ENCODE results near the gene FRMD4A.

Gene FRMD4A

DNA sequence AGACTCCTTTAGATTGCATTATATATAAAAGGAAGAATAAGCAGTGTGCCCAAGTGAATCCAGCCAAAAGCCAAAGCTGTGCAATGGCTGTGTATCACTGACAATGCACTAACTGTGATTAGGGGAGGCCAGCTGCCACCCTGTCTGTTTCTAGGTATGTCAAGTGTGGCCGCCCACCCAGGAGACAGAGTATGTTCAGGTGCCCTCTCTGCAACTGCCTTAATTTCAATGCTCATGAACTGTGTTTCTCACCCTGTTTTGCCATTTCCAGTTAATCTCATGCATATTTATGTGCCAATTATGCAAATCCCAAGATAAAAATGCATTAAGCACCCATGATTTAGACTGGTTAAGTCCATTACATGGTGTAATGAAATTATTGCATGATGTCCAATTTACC, 159.4 kb downstream of the FRMD4A start:
- TF ChIP-seq, protein P1, sequence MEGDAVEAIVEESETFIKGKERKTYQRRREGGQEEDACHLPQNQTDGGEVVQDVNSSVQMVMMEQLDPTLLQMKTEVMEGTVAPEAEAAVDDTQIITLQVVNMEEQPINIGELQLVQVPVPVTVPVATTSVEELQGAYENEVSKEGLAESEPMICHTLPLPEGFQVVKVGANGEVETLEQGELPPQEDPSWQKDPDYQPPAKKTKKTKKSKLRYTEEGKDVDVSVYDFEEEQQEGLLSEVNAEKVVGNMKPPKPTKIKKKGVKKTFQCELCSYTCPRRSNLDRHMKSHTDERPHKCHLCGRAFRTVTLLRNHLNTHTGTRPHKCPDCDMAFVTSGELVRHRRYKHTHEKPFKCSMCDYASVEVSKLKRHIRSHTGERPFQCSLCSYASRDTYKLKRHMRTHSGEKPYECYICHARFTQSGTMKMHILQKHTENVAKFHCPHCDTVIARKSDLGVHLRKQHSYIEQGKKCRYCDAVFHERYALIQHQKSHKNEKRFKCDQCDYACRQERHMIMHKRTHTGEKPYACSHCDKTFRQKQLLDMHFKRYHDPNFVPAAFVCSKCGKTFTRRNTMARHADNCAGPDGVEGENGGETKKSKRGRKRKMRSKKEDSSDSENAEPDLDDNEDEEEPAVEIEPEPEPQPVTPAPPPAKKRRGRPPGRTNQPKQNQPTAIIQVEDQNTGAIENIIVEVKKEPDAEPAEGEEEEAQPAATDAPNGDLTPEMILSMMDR (conservative IDR thresholded peaks at IDR 0.05; ENCODE audit: control insufficient read depth, insufficient read depth, low read depth, low read length) = no peak
- H3K4me3 ChIP-seq (ENCODE audit: control insufficient read depth, low read depth, low read length) = no peak overlapping the region
- no peak for DNase-seq (ENCODE audit: low read depth)

DNA sequence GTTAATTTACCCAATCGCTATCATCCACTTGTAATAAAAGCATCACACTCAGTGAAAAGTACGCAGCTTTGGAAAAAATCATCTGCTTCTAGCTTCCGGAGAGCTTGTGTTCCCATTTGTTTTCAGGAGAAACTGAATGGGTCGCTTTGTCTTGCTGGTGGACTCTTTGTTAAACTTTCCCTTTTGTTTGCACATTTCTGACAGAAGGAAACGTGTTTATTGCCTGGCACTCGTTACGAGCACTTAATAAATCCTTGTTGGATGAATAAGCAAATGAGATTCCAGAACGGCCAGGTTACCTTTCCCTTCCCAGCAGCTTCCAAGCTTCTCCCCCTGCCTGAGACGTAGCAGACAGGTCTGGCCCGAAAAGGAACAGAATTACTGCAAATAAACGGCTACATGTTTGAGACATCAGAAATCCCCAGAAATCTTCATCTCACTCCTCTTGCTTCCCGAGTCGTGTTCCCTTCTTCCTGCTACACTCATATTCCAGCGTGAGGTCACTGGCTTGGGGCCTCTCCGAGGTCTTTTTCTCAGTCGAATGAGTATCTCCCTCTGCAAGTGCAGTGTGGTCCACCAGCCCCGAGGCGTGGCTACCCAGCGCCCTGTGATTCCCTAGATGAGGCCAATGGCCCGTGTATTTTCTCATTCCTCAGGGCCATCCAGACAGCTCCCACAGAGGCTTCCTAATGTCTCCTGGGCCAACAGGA, 167.2 kb downstream of the FRMD4A start:
- TF ChIP-seq, protein P1 (conservative IDR thresholded peaks at IDR 0.05; ENCODE audit: control insufficient read depth, insufficient read depth, low read depth, low read length) = no peak
- H3K4me3 ChIP-seq (ENCODE audit: control insufficient read depth, low read depth, low read length) = no peak overlapping the region

DNA sequence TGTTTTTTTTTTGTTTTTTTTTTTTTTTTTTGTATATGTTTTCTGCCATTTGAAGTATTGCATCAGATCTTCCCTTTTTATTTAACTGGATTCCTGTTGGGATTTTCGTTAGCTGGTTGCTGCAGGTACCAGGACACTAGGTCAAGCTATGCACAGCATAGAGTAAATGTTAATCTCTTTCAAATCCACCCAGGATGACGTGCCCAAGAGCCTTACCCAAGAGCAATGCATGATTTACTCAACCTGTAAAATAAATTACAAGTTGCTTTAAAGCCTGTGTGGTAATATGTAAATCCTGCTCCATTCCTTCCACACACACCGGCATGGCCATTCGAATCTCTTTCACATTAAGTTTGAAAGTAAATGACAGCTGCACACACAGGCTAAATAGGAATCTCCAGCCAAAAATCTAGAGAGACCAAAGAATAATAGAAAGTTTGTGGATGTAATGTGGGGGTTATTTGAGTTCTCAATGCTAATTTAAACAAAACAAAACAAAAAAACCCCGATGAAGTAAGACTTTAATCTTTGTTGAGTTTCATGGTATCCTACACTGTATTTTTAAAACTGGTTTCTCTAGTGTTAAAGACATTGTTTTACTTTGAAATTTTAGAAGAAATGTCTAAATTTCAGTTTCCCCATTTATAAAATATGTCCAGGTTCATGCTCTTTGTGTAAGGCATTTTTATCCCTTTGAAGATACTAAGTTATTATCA, 167.9 kb downstream of the FRMD4A start:
- DNase-seq (ENCODE audit: low read depth) = no peak
- TF ChIP-seq, protein P1 (conservative IDR thresholded peaks at IDR 0.05; ENCODE audit: control insufficient read depth, insufficient read depth, low read depth, low read length) = no peak
- H3K4me3 ChIP-seq (ENCODE audit: control insufficient read depth, low read depth, low read length) = no peak overlapping the region

More for the DNA sequence above, 167.2 kb downstream of the FRMD4A start:
- DNase-seq (ENCODE audit: low read depth) = no peak

DNA sequence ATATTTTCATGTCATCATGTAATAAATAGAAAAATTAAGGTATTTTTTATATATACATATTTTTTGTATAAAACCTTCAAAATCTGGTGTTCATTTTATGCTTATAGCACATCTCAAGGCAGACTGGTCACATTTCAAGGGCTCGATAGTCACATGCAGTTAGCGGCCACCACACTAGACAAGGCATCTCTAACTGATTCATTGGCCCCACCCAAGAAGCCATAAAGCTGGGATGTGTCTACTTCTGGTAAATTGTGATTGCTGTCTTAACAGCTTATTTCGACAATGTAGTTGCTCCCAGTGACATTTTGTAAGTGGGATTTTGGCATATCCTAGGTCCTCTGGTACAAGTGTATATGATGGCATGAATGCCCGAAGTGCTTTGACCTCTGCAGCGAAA, 168.7 kb downstream of the FRMD4A start:
- DNase-seq (ENCODE audit: low read depth) = no peak
- TF ChIP-seq, protein P1 (conservative IDR thresholded peaks at IDR 0.05; ENCODE audit: control insufficient read depth, insufficient read depth, low read depth, low read length) = no peak
- no peak overlapping the region for H3K4me3 ChIP-seq (ENCODE audit: control insufficient read depth, low read depth, low read length)

DNA sequence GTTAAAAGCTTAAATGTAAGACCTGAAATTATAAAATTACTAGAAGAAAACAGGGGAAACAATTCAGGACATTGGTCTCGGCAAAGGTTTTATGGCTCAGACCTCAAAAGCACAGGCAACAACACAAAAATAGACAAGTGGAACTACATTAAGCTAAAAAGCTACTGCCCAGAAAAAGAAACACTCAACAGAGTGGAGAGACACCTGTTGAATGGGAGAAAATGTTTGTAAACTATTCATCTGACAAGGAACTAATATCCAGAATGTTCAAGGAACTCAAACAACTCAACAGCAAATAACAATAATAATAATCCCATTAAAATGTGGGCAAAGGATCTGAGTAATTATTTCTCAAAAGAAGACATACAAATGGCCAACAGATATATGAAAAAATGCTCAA, 170.4 kb downstream of the FRMD4A start:
- TF ChIP-seq, protein P1 (conservative IDR thresholded peaks at IDR 0.05; ENCODE audit: control insufficient read depth, insufficient read depth, low read depth, low read length) = no peak
- H3K4me3 ChIP-seq (ENCODE audit: control insufficient read depth, low read depth, low read length) = no peak overlapping the region
- no peak for DNase-seq (ENCODE audit: low read depth)

DNA sequence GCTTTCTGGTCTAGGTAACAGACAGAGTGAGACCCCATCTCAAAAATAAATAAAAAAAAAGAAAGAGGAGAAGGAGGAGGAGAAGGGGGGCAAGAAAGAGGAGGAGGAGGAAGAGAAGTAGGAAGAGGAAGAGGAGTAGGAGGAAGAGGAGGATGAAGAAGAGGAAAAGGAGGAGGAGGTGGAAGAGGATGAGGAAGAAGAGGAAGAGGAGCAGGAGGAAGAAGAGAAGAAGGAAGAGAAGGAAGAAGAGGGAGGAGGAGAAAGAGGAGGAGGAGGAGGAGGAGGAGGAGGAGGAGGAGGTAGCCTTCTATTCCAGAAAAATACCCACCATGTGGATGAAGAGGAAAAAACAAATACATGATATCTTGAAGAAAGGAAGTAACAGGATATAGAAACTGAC, 172.1 kb downstream of the FRMD4A start:
- TF ChIP-seq, protein P1 (conservative IDR thresholded peaks at IDR 0.05; ENCODE audit: control insufficient read depth, insufficient read depth, low read depth, low read length) = no peak
- no peak overlapping the region for H3K4me3 ChIP-seq (ENCODE audit: control insufficient read depth, low read depth, low read length)
- DNase-seq (ENCODE audit: low read depth) = no peak
